A549 (cell line): ENCODE data around the gene LAT.

ENCODE experiments used
- CEBPB ChIP-seq, 2 experiments: fragments of >200 bp in 1 of 2; sonication (Bioruptor Twin) in 1 of 2; formaldehyde crosslinking in 1 of 2; IDR thresholded peaks; 2 replicates each; pipeline ENCODE4 v1.6.1; 2012 to 2016
- EP300 ChIP-seq, 2 experiments: fragments of >200 bp; sonication (Bioruptor Twin); formaldehyde crosslinking; IDR thresholded peaks; 2 replicates in 1 of 2; 3 replicates in 1 of 2; pipeline ENCODE4 v1.6.1; 2016 to 2017
- FOSL2 ChIP-seq, 2 experiments: fragments of 450-650 bp in 1 of 2; fragments of >200 bp in 1 of 2; sonication (Bioruptor Twin) in 1 of 2; formaldehyde crosslinking; IDR thresholded peaks; 2 replicates each; pipeline versions ENCODE4 v1.5.0 to v1.6.1; 2016 to 2020; ENCODE audit warnings: mild to moderate bottlenecking in 1 of 2, moderate library complexity in 1 of 2
- KDM1A ChIP-seq: fragments of 200-600 bp; sonication (generic); IDR thresholded peaks from 2 replicates; pipeline ENCODE4 v1.6.1; 2016; ENCODE audit warnings: low read depth, mild to moderate bottlenecking
- MAFK ChIP-seq: fragments of 450-650 bp; IDR thresholded peaks from 2 replicates; pipeline ENCODE4 v1.6.1; 2014; ENCODE audit not compliant: partially characterized antibody
- POLR2A ChIP-seq: IDR thresholded peaks from 2 replicates; pipeline ENCODE4 v1.6.1; 2012; ENCODE audit warnings: mild to moderate bottlenecking, low read length
- RAD21 ChIP-seq, 2 experiments: fragments of >200 bp in 1 of 2; sonication (Bioruptor Twin) in 1 of 2; formaldehyde crosslinking in 1 of 2; IDR thresholded peaks in 1 of 2; conservative IDR thresholded peaks in 1 of 2; 2 replicates in 1 of 2; 3 replicates in 1 of 2; pipeline ENCODE4 v1.6.1; 2012 to 2018; ENCODE audit warnings: inconsistent platforms in 1 of 2
- SMC3 ChIP-seq: fragments of >200 bp; sonication (Bioruptor Twin); formaldehyde crosslinking; IDR thresholded peaks from 3 replicates; pipeline ENCODE4 v1.6.1; 2018; ENCODE audit warnings: inconsistent platforms
- SREBF2 ChIP-seq: fragments of 450-650 bp; IDR thresholded peaks from 2 replicates; pipeline ENCODE4 v1.6.1; 2014; ENCODE audit warnings: mild to moderate bottlenecking, moderate library complexity
- TF ChIP-seq, protein P1 (sequence below): fragments of >200 bp; sonication (Bioruptor Twin); formaldehyde crosslinking; IDR thresholded peaks from 3 replicates; pipeline ENCODE4 v1.5.1; 2016
- TF ChIP-seq, protein P2 (sequence below): fragments of 450-650 bp; IDR thresholded peaks from 2 replicates; pipeline ENCODE4 v1.6.1; 2014; ENCODE audit warnings: antibody characterized with exemption
- TF ChIP-seq, protein P3 (sequence below): fragments of 250-450 bp; sonication (Bioruptor Pico); IDR thresholded peaks from 2 replicates; pipeline ENCODE4 v1.5.0; 2021; ENCODE audit warnings: mild to moderate bottlenecking, moderate library complexity, borderline replicate concordance

DNA sequence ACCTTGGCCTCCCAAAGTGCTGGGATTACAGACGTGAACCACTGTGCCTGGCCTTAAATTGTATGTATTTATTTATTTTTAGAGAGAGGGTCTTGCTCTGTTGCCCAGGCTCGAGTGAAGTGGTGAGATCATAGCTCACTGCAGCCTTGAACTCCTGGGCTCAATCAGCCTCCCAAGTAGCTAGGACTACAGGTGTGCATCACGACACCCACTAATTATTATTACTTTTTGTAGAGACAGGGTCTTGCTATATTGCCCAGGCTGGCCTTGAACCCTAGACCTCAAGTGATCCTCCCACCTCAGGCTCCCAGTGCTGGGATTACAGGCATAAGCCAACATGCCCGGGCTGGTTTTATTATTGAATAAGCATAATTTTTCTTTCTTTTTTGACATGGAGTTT is 38.2 kb upstream of the LAT start:
- TF ChIP-seq, protein P1, sequence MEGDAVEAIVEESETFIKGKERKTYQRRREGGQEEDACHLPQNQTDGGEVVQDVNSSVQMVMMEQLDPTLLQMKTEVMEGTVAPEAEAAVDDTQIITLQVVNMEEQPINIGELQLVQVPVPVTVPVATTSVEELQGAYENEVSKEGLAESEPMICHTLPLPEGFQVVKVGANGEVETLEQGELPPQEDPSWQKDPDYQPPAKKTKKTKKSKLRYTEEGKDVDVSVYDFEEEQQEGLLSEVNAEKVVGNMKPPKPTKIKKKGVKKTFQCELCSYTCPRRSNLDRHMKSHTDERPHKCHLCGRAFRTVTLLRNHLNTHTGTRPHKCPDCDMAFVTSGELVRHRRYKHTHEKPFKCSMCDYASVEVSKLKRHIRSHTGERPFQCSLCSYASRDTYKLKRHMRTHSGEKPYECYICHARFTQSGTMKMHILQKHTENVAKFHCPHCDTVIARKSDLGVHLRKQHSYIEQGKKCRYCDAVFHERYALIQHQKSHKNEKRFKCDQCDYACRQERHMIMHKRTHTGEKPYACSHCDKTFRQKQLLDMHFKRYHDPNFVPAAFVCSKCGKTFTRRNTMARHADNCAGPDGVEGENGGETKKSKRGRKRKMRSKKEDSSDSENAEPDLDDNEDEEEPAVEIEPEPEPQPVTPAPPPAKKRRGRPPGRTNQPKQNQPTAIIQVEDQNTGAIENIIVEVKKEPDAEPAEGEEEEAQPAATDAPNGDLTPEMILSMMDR = no peak
- TF ChIP-seq, protein P2, sequence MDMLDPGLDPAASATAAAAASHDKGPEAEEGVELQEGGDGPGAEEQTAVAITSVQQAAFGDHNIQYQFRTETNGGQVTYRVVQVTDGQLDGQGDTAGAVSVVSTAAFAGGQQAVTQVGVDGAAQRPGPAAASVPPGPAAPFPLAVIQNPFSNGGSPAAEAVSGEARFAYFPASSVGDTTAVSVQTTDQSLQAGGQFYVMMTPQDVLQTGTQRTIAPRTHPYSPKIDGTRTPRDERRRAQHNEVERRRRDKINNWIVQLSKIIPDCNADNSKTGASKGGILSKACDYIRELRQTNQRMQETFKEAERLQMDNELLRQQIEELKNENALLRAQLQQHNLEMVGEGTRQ = no peak
- TF ChIP-seq FOSL2 (IDR thresholded peaks at IDR 0.05) = no peak
- no peak for TF ChIP-seq FOSL2 (CRISPR knock-in tag; IDR thresholded peaks at IDR 0.05)
- no peak for TF ChIP-seq POLR2A
- TF ChIP-seq, protein P3, sequence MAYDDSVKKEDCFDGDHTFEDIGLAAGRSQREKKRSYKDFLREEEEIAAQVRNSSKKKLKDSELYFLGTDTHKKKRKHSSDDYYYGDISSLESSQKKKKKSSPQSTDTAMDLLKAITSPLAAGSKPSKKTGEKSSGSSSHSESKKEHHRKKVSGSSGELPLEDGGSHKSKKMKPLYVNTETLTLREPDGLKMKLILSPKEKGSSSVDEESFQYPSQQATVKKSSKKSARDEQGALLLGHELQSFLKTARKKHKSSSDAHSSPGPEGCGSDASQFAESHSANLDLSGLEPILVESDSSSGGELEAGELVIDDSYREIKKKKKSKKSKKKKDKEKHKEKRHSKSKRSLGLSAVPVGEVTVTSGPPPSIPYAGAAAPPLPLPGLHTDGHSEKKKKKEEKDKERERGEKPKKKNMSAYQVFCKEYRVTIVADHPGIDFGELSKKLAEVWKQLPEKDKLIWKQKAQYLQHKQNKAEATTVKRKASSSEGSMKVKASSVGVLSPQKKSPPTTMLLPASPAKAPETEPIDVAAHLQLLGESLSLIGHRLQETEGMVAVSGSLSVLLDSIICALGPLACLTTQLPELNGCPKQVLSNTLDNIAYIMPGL (CRISPR knock-in tag) = no peak
- TF ChIP-seq SREBF2 = no peak
- TF ChIP-seq SMC3 = no peak
- no peak for TF ChIP-seq CEBPB (IDR thresholded peaks at IDR 0.05)
- TF ChIP-seq RAD21 (conservative IDR thresholded peaks at IDR 0.05 in 1 of 2, IDR thresholded peaks at IDR 0.05 in 1 of 2) = no peak
- TF ChIP-seq EP300 (IDR thresholded peaks at IDR 0.05) = no peak
- no peak for TF ChIP-seq KDM1A
- TF ChIP-seq MAFK = no peak
